Measurements from ENCODE around the gene NFIA.
A peak's percentile ranks its signal among the peaks of the same experiment; 100 is the strongest.

The NFIA gene

DNA sequence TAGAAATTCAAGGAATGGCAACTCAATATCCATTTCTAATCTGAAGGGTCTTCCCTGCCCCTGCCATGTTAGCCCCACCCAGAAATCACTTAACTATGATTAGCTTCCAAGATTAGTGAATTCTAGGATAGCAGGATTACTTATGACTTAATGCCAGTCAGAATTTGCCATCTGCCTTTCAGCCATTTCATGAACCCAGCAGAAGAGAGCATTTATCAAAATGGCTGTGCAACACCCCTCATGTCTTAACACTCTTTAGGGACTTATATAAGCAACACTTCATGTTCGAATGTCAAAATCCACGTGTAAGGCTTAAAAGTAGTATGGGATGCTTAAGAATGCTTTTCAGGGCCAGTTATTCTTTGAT lies 288.5 kb downstream of the NFIA start:
- no peak for DNase-seq (ENCODE audit: low read depth)

DNA sequence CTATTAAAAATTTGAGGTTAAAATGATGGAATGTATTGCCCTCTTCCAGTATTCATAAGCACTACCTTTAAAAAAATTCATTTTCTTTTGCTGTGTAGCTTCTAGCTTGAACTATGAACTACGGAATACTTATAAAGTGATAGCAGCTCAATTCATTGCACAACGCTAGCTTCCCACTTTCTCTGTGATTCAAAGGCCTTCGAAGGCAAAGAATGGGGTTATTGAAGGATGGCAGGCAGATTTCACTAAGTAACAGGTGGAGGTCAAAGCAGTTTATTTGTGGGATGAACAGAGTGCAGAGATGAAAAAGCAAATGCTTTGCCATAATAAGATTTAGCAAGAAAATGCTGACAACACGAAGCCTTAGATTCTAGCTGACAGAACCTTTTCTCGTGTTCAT lies 290.6 kb downstream of the NFIA start:
- DNase-seq (ENCODE audit: low read depth): no peak

GRCh38 chr1:61374156-61374555 lies 291.8 kb downstream of the NFIA start:
- no peak for DNase-seq (ENCODE audit: low read depth)

GRCh38 chr1:61375082-61375880 lies 292.9 kb downstream of the NFIA start:
- no peak for DNase-seq (ENCODE audit: low read depth)

- no peak for DNase-seq (ENCODE audit: low read depth)
These were observed 293.8 kb downstream of the NFIA start for GRCh38 chr1:61376151-61376550.

DNA sequence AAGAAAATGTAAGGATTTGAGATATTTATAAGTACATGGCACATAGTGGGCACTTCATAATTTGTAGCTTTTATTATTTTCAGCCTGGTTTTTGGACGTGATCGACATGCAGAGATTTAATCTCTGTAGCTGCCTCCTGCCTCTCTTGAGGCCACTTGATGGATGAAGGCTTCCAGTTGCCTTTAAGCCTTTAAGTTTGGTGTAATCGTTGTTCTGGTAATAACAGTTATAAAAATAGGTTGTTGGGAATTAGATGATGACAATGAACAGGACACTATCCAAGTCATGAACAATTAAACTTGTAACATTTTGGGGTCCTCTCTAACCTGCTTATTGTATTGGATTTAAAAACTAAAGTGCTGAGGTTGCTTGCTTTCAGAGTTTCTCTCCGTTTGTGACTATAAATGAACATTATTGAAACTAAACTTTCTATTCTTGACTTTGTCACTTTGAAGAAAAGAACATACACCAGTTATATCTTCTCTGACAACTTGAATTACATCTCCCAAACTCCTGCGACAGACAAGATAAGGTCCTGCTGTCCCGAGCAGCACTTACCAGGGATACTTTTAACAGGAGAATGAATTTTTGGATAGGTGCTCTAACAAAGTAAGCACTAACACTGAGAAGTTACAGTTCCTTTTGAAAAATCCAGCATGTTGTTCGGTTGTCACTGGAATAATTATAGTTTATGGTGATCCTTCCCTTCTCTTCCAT lies 295.0 kb downstream of the NFIA start:
- no peak for DNase-seq (ENCODE audit: low read depth)

DNA sequence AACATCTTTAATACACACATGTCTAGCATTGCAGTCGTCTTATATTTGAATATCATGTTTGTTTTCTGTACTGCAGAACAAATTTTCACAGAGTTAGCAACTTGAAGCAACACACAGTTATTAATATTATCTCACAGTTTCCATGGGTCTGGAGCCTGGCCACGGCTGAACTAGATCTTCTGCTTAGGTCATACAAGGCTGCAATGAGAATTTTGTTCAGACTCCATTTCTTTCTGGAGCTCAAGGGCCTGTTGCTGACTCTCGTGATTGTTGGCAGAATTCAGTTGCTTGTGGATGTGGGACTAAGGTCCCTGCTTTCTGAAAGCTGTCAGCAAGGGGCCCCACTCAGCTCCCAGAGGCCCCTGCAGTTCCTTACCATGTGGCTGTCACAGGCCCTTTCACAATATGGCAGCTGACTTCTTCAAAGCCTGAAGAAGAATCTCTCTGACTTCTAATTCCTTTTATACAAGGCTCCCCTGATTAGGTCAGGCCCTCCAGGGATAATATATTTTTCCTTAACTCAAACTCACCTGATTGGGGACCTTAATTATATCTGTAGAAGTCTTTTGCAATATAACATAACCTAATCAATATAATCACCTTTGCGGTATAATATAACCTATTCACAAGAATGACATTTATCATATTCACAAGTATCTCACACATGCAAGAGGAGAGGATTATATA lies 296.3 kb downstream of the NFIA start:
- no peak for DNase-seq (ENCODE audit: low read depth)

DNA sequence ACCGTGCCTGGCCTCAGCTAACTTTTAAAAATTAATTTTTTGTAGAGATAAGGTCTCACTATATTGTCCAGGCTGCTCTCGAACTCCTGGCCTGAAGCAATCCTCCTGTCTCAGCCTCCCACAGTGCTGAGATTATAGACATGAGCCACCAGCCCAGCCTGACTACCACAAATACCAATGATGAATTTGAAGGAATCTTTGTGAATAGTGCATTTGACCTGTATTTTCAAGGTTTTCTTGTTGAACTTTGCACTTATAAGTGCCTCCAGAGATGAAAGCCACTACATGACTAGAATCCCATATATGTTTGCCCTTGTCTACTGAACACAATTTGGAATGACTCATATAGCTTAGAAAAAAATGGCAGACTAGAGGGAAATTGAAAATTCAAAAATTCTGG lies 297.3 kb downstream of the NFIA start:
- no peak for DNase-seq (ENCODE audit: low read depth)

GRCh38 chr1:61380561-61380960 lies 298.2 kb downstream of the NFIA start:
- no peak for DNase-seq (ENCODE audit: low read depth)

GRCh38 chr1:61386323-61386722 lies 304.0 kb downstream of the NFIA start:
- DNase-seq (ENCODE audit: low read depth): no peak

GRCh38 chr1:61386770-61387169 lies 304.4 kb downstream of the NFIA start:
- no peak for DNase-seq (ENCODE audit: low read depth)

DNA sequence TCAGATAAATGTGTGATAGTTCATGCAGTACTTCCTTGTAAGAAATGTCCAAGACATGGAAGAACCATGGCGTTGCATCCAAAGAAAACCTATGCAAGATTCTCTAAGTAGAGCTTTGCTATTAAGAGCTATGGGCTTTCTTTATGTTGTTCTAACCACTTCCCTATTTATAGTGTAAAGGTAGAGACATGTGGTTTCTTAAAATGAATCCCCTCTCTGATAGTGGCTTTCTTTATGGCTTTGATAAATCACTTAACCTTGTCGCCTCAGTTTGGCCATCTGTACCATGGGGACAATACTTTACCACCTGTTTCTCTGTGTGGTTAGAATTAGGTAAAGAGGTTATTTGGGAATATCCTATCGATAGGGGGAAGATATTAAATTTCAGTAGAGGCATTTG lies 305.5 kb downstream of the NFIA start:
- no peak for DNase-seq (ENCODE audit: low read depth)

- peak; percentile 27 for DNase-seq (ENCODE audit: low read depth)
These were observed 306.2 kb downstream of the NFIA start for GRCh38 chr1:61388566-61388965.

DNA sequence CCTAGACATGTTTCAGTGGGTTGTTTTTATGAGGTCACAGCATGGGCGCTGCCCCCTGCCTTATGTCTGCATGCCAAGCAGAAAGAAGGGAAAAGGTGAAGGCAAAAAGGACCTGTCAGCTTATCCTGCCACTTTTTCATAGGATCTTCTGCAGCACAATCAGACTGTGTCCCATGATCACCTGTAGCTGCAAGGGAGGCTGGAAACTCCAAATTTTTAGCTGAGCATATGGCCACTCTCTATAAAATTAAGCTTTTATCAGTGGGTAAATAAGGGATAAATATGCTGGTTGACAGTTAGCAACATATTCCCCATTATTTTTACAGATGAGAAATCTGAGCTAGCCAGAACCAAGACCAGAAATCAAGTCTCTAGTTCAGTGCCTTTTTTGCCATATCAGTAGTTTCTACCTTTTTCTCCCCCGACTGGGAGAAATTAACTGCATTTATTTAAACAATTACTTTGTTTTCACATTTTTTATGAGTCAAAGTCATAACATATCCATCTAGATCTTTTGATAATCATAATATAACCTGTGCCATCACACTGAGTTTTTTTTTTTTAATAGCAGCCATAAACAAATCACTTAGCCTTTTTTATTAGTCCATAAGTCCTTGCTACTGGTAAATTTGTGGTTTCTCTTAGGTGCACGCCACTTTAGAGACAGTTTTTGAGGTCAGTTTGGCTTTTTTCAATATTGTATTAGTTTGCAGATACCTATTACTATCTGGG lies 307.0 kb downstream of the NFIA start:
- no peak for DNase-seq (ENCODE audit: low read depth)

DNA sequence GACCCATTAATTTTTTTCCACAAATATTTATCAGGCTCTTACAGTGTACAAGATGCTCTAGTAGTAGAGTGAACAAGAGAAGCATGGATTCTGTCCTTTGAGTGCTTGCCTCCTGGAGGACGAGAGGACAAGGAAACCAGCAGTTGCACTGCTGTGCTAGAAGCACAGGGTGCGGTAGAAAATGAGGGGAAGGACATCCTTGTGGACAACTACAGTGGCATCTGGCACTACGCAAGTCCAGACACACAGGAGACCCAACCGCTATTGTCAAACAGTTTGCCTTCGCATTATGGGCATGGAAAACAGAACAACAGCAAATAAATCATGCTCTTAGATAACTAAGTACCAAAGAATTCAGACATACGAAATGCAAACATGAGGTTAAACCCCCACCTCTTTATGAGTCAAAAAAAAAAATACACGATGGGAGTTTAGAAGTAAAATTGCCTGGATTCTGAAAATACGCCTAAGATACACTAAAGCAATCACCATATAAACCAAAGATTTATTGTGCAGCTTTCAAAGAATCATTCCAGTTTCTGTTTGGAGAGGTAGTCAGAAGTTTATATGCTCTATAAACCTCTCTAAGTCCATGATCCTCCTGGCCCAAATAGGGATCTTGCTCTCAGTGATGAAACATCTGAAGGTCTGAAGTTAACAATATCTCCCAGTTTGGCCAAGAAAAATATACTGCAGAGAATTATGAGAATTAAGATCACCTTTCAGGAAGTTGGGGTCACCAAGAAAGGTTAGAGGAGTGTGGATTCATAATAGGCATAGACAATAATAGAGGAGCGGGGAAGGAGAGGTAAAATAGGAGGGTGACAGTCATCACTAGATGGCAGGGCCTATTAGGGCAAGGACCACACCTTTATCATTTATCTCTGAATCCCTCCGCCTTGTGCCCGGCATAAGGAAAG lies 307.8 kb downstream of the NFIA start:
- no peak for DNase-seq (ENCODE audit: low read depth)

- no peak for DNase-seq (ENCODE audit: low read depth)
These were observed 309.4 kb downstream of the NFIA start for GRCh38 chr1:61391730-61392129.

DNA sequence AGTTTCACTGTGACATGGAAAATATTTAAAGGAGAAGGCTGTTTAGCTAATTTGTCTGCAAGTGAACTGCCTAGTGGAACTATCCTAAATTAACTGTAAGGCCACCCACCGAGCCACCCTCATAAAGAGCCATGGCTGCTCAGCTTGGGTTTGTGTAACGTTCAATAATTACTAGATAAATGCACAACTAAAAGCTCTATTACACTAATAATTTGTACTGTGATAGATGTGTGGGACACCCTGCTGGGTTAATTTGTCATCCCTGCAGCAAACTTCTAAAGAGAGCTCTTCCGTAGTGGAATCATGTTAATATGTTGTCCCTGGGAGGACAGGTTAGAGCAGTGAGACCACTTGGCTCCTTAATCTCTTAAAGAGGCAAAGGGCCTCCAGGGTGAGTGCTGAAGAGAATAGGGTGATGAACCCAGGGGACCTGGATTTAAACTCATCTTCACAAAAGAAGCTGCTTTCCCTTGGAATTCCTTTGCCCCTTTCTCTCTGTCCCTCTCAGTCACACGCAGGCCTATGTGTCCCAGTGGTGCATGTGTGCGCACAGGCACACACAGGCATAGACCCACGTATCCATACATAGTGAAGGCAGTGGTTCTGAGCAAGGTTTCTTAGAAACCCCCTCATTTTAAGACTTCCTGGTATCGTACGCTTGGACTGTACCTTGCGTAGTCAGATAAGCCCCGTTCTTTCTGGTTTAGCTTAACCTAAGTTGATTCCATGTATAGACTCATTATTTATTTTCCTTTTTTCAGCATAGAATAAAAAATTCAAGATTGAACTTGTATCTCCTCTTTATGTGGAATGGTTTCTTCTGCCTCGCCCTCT lies 310.3 kb downstream of the NFIA start:
- no peak for DNase-seq (ENCODE audit: low read depth)

- no peak for DNase-seq (ENCODE audit: low read depth)
These were observed 311.2 kb downstream of the NFIA start for GRCh38 chr1:61393575-61393974.

- DNase-seq (ENCODE audit: low read depth): no peak
These were observed 312.9 kb downstream of the NFIA start for GRCh38 chr1:61395146-61395800.

- DNase-seq (ENCODE audit: low read depth): no peak
These were observed 315.1 kb downstream of the NFIA start for GRCh38 chr1:61397495-61397894.
